GM12891 (cell line): ENCODE results near the gene CLTCL1.

ENCODE experiments used
- POLR2A ChIP-seq: IDR thresholded peaks from 2 replicates; pipeline ENCODE4 v1.6.1; 2011; ENCODE audit warnings: low read depth, low read length, control low read depth
- POLR2AphosphoS5 ChIP-seq: IDR thresholded peaks from 2 replicates; pipeline ENCODE4 v1.6.1; 2011; ENCODE audit warnings: low read depth, low read length, control low read depth

DNA sequence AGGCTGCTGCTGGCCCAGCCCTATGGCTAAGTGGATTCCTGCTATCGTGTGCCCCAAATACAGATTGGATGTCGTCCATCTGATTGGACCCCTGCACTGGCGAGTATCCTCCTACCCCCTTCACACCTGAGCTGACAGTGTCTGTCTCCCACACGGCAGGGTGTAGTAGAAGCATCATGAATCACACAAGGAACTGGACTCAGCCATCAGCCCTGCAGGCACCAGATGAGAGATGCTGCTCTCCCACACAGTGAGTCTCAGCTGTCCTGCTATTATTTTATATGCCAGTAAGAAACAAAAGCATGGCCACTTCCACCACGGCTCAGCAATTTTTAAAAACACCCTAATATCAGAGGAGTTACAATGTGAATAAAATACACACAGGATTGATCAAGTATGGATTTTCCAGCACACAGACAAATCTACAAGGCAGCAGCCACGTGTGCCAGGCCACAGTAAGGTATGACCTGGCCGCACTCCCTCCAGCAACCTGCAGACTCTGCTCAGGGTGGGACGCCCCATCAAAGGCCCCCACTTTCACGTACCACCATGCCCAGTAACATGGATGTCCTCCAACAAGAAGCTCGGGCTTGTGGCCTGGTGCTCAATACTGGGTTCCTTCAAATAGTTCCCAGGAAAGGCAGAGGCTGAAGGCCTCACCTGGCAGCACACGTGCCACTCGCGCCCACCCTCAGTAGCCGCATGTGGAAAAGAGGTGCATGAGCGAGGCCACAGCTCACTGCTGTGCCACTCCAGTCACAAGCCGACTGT, 96.6 kb downstream of the CLTCL1 start:
- TF ChIP-seq POLR2AphosphoS5 = no peak
- no peak for TF ChIP-seq POLR2A
